AG04449 (cell line): Measurements from ENCODE around the gene HLTF.

ENCODE experiments used
- CTCF ChIA-PET: fragments of 350-600 bp; formaldehyde crosslinking; extraction: SDS; loops from one replicate; lab custom pipeline; 2021; ENCODE audit warnings: antibody characterized with exemption; lab: Yijun Ruan, JAX
- POLR2A ChIA-PET: fragments of 400-600, 350-600 bp; formaldehyde crosslinking; extraction: SDS; loops from one replicate; lab custom pipeline; 2020; ENCODE audit warnings: antibody characterized with exemption, inconsistent platforms; lab: Yijun Ruan, JAX
- DNase-seq: peaks from one replicate; pipeline ENCODE4 v3.0.0-alpha.2; 2010; ENCODE audit warnings: low read depth, low spot score
- H3K4me3 ChIP-seq: 2 replicates; pipeline ENCODE4 v1.5.1; 2011; ENCODE audit warnings: low read depth, mild to moderate bottlenecking, control low read depth, low read length
- CTCF ChIP-seq: IDR thresholded peaks from one replicate; pipeline ENCODE4 v1.5.1; 2011; ENCODE audit warnings: mild to moderate bottlenecking, moderate library complexity, low read length, control low read depth, inconsistent platforms; ENCODE audit not compliant: insufficient read depth; ENCODE audit errors: missing control alignments

Gene HLTF

DNA sequence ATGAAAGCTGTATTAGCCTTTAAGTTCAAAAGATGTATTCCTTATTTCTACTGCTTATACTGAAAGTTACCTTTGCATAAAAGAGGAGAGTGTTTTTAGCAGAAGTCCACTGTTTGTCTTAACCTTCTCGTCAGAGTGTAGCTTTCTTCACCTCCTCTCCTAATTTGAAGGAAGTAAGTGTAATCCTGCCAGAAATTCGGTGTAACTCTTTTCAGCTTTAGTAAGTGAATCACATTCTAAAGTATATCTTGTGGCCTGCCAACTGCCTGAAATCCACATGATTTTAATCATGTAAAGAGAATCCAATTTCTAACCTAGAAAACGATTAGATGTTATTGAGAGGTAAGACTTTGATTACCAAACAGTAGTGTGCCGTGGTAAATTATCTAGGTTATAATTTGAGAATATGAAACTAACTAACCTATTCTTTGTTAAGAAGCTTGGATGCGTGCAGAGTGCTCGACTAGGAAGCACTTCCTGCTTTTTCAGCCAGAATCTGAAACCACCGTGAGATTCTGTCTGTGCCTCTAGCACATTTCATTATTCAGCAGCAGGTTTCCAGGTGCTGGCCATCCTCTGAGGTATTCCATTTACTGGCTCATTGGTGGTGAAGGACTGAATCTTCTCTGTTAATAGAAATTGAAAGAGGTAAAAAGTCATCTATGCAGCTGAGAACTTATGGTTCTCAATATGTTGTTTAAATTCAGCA is 87.5 kb downstream of the HLTF start:
- TF ChIP-seq CTCF = no peak
- CTCF ChIA-PET = interaction anchor here (1.1 to 1.6 kb wide), 3 partner anchors 36 to 277 kb away, joined by 3 read pairs; no protein-coding TSS in a partner anchor
- H3K4me3 ChIP-seq = no peak overlapping the region
- DNase-seq = no peak
- POLR2A ChIA-PET = no interaction called here

GRCh38 chr3:148998297-148998696 is 88.0 kb downstream of the HLTF start:
- CTCF ChIA-PET = interaction anchor here (1.2 kb wide), 1 partner anchor 277 kb away, joined by 3 read pairs; no protein-coding TSS in a partner anchor
- TF ChIP-seq CTCF = no peak
- no peak for DNase-seq
- POLR2A ChIA-PET = no interaction called here
- H3K4me3 ChIP-seq = no peak overlapping the region

GRCh38 chr3:148997623-148998022 is 88.7 kb downstream of the HLTF start:
- CTCF ChIA-PET = no interaction called here
- no peak for DNase-seq
- no peak overlapping the region for H3K4me3 ChIP-seq
- POLR2A ChIA-PET = no interaction called here
- no peak for TF ChIP-seq CTCF

DNA sequence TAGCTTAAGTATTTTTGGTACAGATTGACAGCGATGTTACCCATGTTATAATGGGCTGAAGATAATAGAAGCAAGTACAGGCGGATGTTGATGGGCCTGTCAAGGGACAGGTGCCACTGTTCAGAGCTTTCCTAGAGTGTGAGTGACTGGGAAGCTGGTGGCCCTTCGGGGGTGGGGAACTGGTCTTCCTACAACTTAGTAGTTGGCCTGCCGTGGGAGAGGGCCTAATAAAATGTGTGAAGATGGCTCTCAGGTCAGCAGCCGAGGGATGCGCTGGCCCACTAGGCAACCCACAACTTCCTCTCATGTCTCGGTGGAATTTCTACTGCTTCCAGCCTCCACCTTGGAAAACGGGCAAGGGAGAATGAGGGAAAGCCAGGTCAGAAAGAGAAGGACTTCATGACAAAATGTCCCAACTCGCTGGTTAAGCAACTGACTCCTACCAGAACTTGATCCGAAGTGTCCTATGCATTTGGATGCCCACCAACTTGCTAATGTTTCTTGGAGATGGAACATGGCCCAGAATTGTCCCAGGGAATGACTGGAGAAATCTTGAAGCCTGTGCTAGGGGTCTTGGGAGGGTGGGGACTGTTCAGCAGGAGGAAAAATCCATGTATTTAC is 93.6 kb downstream of the HLTF start:
- POLR2A ChIA-PET = interaction anchor here (0.6 to 1.7 kb wide), 3 partner anchors 8 to 38 kb away, joined by 3 to 7 read pairs (median 3); no protein-coding TSS in a partner anchor
- peak overlapping the region; percentile 71 for H3K4me3 ChIP-seq
- CTCF ChIA-PET = interaction anchor here (1.4 to 3.1 kb wide), 3 partner anchors 10 to 341 kb away, joined by 3 to 25 read pairs (median 5); partner anchors contain the start of gene TM4SF18
- no peak for DNase-seq
- no peak for TF ChIP-seq CTCF

GRCh38 chr3:148992027-148992634 is 94.2 kb downstream of the HLTF start:
- peak overlapping the region; percentile 71 for H3K4me3 ChIP-seq
- no peak for TF ChIP-seq CTCF
- ChIA-PET CTCF (interaction anchor here (1.4 to 3.1 kb wide), 3 partner anchors 11 to 341 kb away, joined by 3 to 25 read pairs (median 5); partner anchors contain the start of gene TM4SF18), POLR2A (interaction anchor here (0.6 to 1.7 kb wide), 5 partner anchors 8 to 48 kb away, joined by 3 to 7 read pairs (median 3); no protein-coding TSS in a partner anchor)
- DNase-seq = no peak
